Inflammatory macrophage treated with lipopolysaccharide for 1 hour (primary cell): ENCODE data around the gene CRNKL1.
A peak's percentile ranks its signal among the peaks of the same experiment; 100 is the strongest.

Source experiments
- DNase-seq, 2 donors: peaks; one replicate each; pipeline ENCODE4 v3.0.0-alpha.2; 2020 to 2022

The CRNKL1 gene

DNA sequence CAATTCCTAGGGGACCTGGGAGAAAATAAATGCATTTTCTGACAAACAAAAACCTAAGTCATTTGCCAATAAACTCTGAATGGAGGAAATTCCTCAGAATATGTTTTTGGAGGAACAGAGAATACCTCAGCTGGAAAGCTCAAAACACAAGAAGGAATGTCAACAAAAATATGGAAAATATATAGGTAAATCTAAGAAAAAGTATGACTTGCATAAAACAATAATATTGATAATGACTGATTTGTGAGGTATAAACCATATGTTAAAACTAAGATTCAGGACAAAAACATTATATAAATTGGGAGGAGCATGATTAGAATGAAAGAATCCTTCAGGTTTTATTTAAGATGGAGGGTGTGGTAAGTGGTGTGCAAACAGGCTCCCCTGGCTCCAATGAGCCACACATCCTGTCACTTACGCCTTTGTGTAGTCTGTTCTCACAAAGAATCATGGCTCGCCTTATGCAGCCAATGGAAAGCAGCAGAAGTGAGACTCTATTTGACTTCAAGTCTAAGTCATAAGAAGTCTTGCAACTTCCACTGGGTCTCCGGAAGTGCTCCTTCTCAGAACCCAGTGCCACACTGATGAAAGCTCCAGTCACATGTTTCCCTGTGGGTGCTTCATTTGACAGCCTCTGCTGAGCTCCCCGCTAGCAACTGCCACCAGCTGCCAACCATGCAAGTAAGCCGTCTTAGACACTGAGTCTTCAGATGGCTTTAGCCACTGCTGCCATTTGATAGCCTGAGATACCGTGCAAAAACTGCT is 8.2 kb upstream of the CRNKL1 start:
- DNase-seq = no peak

DNA sequence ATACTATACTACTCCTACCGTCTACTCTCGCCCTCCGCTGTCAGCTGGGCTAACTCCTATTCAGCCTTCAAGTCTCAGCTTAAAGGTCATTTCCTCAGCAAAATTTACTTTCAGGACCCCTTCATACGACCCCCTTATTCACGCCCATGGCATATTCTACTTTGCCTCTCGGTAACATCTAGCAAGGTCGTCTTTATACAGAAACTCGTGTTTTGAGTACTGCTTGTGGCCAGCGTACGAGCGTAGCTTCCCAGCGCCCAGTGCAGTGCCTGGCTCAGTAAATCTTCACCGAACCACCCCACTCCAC is 546 bp downstream of the CRNKL1 start:
- DNase-seq = no peak

DNA sequence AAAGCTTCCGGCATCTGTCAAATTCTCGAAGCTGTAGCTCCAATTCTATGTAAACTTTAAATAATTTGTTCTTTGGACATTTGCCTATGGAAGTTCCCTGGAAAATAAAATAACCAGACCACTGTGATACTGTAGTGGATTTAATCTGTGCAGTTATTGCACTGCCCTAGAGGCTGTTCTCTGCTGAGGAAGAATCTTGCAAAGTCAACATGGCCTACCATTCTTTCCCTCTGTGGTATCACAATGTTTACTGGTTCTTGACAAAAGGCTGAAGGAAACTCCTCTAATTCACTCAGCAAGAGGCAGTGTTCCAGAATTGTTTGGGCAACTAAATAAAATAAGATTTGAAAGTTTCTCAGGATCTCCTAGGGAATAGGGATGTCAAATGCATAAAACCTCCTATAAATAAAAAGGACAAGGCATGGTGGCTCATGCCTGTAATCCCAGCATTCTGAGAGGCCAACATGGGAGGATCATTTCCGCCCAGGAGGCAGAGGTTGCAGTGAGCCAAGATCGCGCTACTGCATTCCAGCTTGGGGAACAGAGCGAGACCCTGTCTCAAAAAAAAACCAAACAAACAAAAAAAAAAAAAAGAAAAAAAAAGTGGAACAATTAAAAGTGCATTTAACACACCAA is 12.4 kb downstream of the CRNKL1 start:
- DNase-seq = no peak

DNA sequence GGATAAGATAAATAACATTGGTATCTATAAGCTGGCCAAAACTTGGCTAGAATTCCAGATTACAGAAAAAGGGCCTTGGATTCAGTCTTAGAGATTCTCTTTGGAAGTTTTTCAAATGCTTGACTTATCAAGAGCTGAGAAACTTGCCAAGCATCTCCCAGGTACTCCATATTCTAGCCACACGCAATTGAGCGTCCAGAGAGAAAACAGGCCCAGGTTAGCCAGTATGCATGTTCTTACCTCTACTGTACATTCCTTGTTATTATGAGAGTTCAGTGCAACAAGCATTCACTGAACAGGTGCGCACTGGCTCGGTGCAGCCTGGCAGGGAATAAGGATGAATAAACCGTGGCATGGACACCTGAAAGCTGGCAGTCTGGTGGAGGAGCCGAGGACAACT is 13.7 kb downstream of the CRNKL1 start:
- DNase-seq = no peak

DNA sequence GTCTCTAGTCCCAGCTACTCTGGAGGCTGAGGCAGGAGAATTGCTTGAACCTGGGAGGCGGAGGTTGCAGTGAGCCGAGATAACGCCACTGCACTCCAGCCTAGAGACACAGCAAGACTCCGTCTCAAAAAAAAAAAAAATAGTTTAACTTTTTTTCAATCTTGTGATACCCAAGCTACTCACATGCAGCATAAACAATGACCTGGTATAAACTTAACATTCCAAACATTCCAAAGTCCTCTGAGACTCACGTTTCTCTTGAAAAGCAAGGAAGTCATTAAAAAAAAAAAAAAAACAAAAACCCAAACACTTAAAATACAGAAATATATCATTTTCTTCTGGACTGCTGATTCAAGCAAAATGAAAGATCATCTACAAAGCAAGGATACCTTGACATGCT is 14.3 kb downstream of the CRNKL1 start:
- DNase-seq = no peak

DNA sequence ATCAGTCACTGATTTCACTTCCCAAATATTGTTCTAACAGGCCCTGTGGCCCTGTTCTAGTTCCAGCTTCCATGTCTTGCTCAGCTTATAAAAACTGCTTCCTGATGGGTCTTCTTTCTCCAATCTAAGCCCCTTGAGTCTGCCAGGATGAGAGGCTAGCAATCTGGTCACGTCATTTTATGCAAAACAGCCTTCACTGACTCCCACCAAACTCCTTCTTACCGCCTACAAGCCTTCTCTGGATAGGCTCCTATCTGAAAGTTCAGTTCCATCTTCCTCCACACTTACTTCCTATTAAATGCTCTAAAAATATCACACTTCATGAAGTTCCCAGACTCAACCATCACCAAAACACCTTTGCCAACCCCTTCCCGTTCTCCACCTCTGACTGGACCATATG is 15.5 kb downstream of the CRNKL1 start:
- DNase-seq = no peak

DNA sequence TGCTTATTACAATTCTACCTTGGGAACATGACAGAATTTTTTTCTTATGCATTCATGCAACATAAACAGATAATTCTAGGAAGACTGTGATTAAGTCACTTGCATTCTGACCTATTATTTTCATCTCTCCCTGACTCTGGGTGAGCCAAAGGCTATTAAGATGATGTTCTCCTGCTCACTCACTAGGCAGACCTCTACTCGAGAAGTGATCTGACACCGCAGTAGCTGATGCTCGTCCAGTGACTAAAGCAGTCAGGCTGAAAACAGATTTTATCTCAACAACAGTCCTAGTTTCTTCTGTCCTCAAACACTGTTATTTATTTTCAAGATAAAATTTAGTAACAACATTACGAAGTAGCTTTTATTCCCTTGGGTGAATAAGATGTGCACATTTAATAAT is 17.8 kb downstream of the CRNKL1 start:
- no peak for DNase-seq

DNA sequence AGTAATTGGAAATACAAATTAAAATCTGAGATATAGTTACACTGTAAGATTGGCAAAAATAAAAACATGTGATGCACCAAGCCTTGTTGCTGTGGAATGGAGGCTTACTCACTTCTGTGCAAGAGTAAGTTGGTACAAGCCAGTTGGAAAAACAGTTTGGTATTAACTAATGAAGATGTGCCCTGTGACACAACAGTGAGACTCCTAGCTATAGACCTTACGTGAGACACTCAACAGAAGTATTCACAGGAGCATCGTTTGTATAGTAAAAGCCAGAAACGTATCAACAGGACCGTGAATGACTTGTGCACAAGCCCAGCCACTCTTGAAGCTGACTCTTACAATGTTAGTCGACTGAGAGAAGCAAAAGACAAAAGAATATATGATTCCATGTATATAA is 20.5 kb downstream of the CRNKL1 start:
- no peak for DNase-seq

DNA sequence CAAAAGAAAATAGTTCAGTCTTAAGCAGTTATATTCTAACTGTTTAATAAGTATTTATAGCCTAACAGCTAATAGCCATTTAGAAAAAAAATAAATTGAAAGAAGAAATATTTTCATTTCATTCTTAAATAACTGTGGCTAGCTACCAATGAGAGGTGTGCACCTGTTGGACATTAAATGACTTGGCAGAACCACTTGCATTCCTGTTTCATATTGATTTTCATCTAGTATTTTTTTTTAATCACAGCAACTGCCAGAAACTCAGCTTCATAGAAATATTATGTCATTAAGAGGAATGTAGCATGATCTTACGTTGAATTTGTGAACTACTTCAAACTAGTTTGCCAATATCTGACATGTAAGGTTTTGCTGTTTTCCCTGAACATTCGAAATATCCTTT is 25.0 kb downstream of the CRNKL1 start:
- DNase-seq = no peak

DNA sequence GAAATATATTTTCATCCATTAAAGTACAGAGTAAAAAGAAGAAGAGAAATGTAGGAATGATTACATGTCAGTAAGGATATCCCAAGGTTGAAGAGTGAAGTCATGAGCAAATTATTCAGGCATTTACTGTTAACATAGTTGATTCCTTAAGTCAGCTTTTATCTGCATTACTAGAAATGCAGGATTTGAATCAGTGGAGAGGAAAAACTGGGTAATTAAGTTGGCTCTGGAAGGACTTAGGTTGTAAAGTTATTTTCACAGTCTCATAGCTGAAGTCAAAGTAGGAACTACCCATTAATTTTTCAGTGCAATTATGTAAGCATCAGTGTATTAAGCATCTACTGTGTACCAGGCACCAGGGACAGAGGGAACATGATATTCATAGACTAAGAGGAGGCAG is 27.3 kb downstream of the CRNKL1 start:
- no peak for DNase-seq

DNA sequence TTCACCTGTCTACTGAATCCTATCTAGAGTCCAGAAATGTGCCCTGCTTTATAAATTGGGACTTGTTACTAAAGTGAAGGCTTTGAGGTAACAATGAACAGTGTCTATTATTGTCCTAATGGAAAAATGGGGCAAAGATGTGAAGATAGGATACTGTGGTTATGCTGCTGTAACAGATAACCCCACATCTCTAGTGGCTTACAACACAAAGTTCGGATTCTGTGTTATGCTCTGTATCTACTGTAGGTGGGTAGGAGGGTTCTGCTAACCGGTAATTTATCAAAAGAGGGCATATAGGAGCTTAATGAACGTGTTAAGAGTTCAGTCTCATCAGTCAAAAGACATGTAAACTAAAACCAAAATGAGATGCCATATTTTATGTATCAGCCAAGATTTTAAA is 28.9 kb downstream of the CRNKL1 start:
- DNase-seq = no peak

DNA sequence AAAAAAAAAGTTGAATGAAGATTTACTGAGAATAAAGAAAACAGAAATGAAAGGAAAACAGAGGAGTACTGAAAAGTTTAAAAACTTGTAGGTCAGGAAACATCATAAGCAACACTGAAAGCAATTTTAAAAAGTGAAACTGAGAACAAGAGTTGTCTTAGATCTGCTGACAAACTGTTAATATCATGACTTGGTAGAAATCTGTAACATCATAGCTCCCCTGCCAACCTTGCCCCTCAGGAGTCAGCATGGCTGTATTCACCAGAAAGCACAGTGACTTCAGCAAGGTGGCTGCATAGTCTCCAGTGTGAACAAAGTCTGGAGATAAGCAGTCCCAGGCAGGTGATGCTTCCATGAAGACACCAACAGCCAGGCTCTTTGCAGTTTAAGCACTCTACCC is 29.8 kb downstream of the CRNKL1 start:
- DNase-seq = no peak

DNA sequence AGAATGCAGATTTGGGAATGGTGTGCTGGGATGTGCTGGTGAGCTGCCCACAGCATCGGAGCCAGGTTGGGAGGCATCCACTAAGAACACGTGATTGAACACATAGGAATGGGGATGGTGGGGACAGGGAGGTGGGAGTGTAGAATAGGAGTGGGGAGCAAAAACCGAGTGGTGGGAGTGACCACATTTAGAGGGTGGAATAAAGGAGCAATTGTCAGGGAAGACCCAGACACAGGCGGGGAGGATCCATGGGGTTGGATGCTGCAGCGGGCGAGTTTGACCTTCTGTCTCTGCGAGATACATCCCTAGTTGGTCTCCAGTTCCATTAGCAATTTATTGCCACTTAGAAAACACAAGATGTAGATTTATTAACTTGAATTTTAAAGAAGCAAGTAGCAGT is 30.4 kb downstream of the CRNKL1 start:
- no peak for DNase-seq

DNA sequence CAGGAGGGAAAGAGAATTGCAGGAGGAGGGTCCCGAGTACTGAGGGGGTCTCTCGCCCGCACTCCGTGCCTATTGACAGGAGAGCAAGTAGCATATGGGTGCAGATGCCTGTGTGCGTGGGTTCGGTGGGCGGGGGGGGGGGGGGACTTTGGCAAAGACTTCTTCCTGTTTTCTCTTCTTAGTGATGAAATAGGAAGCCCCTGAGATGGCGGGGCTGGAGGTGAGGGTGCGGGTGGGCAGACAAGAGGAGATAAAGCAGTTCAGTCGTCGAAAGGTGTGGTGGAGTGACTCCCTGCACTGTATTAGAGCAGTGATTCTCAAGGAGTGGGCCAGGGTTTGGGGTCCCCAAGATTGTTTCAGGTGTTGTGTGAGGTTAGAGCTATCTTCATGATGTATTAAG is 31.4 kb downstream of the CRNKL1 start:
- no peak for DNase-seq

DNA sequence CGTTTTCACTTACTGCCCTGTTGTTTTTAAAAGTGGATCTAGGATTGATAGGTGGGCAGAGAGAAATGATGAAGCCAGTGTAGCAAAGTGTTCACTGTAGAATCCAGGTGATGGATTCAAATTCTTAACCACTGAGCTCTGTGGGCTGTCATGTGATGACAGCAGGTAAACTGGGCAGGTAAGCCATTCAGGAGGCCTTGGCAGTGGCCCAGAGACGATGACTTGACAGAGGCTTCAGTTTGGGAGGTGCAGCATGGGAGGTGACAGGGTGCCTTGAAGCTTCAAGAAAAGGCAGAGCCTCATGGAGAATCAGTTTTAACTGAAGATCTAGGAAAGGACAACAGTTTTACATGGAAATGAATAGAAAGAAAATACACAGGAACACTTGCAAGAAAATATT is 33.1 kb downstream of the CRNKL1 start:
- DNase-seq = no peak

DNA sequence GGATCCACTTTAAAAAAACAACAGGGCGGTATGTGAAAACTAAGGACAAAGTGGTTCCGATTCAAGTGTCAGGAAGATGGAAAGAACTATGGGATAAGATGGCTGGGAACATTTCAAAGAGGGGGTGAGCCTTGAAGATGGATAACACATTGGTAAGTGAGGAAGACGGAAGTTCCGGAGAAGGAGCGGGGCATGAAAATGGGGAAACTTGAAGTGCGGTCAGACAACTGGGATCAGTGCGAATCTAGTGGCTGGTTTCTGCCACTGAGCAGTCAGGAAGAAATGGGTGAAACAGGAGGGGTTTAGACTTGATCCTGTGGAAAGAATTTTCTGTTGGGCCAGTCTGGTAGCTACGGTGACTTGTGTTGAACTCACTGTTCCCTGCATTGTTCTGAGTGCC is 33.9 kb downstream of the CRNKL1 start:
- DNase-seq = no peak

DNA sequence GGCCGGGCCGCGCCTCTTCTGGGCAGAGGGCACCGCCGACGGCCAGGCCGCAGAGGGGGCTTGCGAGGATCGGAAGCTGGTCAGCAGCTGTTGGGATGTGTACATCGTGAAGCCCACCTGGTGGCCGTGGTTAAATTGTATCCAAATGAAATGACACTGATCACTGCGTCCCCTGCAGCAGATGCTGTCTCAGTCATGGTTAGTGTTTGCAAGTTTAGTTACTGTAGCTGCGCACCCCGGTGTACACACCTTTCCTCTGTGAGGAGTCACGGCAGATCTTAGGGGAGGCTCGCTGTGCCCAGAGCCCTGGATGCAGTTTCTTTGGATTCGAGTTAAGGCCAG is 34.5 kb downstream of the CRNKL1 start:
- DNase-seq = no peak

DNA sequence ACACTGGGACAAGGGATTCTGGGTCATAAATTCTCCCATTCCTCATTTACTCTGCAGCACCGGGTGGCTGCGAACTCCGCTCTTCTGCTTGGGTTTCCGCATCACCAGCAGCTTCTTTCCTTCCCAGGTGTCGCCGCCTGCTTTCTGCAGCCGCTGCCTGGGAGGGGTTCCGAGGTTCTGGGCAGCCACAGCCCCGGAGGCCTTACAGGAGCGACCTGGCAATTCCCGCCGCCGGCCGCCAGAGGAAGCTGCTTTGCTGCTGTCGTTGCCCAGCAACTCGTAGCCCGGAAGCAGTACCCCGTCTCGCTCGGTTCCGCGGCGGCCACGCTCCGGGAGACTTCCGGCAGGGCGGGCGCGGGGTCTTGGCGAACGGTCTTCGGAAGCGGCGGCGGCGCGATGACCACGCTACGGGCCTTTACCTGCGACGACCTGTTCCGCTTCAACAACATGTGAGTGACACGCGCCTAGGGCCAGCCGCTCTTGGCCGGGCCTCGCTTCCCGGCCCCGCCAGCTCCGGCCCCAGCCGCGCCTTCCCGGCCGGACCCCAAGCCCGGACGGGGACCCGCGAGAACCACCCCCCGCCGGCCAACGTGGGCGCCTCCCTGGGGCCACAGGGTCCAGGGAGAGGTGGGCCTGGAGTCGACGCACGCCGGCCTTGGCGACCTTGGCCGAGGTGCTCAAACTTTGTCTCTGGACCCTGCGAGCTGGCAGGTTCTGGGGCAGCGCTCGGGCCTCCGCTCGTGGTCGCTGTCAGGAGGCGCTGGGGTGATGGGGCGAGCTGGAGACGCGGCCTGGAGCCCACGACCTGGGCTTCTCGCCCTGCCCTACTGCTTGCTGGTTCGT is 35.0 kb downstream of the CRNKL1 start, which contains the start of gene NAA20:
TSS of gene NAA20 (plus strand) at position 362 of the 843 bp plus-strand sequence. CDS start at position 397, 35 bp downstream.
- peak; percentile 84 to 87 for DNase-seq

DNA sequence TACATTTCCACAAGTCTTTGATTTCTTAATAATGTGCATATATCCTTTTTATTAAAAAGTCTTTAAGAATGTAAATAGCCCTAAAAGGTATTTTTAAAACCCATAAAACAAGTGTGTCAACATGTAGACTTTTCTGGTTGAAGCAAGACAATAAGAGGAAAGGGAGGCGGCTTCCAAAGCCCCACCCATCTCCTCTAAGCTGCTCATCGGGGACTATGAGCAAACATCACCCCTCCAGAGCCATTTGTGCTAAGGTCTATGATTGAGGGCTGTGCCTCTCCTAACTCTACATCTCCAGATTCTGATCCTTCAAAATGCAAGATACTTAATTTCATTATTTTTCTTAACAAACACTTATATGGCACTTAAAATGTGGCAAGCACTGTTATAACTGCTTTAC is 37.6 kb downstream of the CRNKL1 start:
- peak in 1 of 2 donors; percentile 35 for DNase-seq

DNA sequence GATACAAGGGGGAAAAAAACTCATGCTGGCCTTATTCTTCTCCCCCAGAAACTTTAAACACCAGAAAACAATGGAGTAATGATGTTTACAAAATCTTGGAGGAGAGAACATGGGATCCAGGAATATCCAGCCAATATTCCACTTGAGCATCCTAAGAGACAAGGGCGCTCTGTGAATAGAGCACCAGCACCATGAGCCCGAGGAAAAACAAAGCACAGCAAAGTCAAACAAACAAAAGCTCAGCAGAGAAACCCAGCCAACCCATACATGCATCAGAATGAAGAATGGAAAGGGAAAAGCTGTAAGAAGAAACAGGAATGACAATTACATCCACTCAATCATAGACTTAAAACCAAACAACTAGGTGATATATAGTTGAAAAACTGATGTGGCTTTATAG is 39.7 kb downstream of the CRNKL1 start:
- DNase-seq = no peak

DNA sequence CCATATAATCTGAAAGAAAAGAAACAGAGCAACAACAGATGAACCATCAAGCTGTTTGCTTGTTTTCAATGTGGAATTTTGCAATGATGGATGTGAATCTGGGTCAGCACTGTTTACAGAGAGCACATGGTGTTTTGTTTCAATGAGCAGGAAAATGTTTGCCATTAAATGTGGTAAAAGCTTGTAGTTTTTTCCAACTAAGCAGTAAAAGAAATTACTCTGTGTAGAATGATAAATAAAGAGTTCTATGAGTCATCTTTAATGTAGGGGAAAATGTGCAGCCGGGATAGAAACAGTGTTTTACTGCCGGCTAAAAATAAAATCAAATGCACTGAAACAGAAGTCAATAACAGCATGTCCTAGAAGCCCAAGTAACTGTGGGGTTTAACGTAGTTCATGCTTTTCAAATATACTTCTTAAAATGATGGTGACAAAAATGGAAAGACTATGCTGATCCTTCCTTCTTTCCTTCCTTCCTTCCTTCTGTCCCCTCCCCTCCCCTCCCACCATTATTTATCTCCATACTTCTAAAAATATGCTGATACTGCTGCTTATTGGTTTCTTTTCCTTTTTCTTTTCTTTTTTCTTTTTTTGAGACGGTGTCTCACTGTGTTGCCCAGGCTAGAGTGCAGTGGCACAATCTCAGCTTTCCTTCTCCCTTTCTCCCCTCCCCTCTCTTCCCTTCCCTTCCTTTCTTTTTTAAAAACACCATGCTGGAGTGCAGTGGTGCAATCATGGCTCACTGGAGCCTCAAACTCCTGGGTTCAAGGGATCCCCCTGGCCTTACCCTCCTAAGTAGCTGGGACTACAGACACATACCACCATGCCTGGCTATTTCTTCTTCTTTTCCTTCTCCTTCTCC is 41.4 kb downstream of the CRNKL1 start:
- no peak for DNase-seq

DNA sequence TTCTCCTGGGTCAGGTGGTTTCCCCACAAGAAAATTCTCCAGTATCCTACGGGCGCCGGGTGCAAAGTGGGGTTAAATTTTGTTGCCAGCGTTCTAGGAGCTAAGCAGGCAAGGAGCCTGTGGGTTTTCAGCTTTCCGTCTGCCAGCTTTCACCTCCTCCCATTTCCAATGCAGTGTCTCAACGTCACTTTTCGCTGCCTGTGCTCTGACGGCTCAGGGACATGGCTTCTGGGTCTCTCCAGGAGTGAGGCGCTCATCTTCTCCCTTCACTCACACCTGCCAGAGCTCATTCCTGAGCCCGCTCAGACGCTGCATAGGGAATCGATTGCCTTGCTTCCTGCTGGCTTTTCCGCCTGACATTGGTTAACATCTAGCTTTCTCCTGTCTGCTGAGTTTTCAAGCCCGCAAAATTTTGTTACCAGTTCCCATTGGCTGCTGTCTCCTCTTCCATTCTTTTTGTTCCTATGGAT is 42.4 kb downstream of the CRNKL1 start:
- DNase-seq = no peak

DNA sequence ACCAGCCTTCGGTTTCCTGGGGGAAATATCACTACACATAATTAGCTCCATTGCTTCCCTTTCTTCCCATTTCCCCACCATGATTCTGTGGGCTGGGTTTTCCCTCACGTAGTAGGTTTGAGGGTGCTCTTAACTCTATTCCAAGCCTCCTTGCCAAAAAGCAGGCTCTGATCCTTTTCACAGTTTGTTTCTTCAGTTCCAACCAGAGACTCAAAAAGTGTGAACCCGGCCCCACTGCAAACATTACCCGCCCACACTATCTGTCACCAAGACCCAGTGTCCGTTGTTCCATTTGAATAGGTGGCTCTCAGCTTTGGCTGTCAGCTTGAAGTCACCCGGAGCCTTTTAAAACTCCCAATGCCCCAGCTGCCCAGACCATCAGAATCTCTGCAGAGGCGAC is 46.9 kb downstream of the CRNKL1 start:
- peak; percentile 38 to 43 for DNase-seq
